ENCODE results near the gene EXOG.
"Not testable (repeated sequence)": the region's sequence is repeated elsewhere in the genome, so short reads cannot be mapped to it uniquely, and the experiment has no call there.

Gene EXOG

DNA sequence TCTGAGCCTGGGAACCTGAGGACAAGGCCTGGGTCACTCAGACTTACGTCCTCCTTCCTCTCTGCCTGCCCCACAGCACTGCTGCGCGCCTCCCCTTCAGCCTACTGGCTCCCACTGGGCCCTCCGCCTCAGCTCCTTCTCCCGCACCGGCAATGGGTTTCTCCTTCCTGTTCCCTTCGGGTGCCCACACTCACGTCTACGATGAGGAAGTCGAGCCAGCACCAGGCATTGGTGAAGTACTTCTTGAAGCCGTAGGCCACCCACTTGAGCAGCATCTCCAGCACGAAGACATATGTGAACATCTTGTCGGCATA, 70.0 kb downstream of the EXOG start:
- no peak for DNase-seq

GRCh38 chr3:38566794-38567193, 70.7 kb downstream of the EXOG start:
- not testable (repeated sequence) for DNase-seq

GRCh38 chr3:38567498-38567897, 71.4 kb downstream of the EXOG start:
- DNase-seq, result no peak

GRCh38 chr3:38573111-38573510, 77.0 kb downstream of the EXOG start:
- DNase-seq, result no peak

DNA sequence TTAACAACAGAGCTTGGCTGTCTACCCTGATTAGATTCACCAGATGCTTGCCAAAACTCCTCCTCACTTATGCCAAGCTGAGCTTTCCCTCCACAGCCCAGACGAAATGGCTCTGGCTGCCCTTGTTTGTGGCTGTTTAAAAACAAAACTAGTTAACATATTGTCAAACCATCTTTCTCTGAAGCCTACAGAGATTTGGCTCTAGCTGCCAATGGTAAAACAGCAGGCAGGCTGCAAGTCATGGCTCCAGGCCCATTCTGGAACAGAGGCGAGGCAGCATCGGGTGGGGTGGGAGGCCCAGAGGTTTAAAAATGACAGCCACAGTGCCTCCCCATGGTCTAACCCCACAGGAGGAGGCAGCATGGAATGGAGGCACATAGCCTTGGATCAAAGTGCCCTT, 77.4 kb downstream of the EXOG start:
- DNase-seq, result no peak

GRCh38 chr3:38574411-38575278, 78.5 kb downstream of the EXOG start:
- no peak for DNase-seq

- DNase-seq, result no peak
Measured at GRCh38 chr3:38575279-38575843, 79.2 kb downstream of the EXOG start.
